Kidney tubule cell (primary cell): Measurements from ENCODE around the gene NGRN.

Experiments
- DNase-seq: peaks from one replicate; pipeline ENCODE4 v3.0.0-alpha.2; 2018; ENCODE audit warnings: low spot score

NGRN gene

DNA sequence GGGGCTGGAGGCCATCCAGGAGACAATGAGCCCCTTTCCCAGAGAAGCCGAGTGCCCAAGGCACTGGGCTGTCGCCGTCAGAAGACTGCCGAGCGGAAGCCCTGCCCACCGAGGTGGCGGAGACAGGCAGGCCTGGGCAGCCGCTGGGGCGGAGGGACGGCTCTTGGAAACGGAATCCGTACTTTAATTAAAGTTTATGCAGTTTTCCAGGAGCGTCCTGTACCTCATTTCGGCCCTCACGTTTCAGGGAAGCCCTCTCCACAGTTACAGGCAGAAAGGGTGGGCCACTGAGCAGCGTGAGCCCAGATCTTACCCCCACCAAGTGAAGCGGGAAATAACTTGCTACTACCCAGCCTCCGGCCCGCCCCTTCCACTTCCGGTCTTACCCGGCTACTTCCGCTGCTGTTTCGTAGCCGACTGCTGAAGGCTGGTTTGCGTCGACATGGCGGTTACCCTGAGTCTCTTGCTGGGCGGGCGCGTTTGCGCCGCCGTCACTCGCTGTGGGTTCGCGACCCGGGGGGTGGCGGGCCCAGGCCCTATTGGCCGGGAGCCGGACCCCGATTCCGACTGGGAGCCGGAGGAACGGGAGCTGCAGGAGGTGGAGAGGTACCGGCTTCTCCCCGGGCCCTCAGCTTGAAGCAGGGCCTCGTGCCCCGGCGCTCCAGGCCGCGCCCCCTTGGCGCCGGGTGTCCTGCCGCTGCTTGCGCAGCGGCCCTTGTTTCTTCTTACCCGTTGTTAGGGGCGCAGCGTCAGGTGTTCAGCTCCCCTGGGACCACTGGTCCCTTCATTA is at the start of gene NGRN:
Gene NGRN, plus strand, starts transcription at position 402 of the 790 bp plus-strand sequence. Its CDS starts 41 bp downstream, at position 443.
- peak; percentile 93 for DNase-seq

- DNase-seq: no peak
Observed at GRCh38 chr15:90217671-90218394, 47.6 kb upstream of the NGRN start.

GRCh38 chr15:90219421-90220141 is 45.9 kb upstream of the NGRN start:
- DNase-seq: no peak

DNA sequence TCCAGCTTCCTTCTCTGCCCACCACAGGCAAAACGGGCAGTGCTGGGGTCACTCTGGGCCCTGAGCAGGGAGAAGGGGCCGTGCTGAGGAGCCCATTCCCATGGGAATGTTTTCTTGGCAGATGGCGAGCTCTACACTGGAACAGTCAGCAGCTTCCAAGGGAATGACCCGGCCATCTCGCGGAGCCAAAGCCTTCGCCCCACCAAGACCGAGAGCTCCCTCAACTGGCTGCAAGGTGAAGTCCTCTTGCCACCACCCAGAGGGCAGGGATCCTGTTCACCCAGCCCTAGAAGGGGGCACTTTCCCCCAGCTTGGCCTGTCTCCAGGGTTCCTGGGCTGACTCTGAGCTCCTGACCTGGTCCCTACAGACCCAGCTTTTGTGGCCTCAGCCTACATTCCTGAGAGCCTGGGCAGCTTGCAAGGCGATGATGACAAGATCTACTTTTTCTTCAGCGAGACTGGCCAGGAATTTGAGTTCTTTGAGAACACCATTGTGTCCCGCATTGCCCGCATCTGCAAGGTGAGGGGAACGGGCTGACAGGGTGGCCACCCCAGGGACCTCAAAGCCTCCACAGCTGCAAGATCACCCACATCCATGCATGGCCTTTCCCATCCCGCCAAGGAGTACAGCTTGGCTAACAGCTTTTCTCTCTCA is 44.1 kb upstream of the NGRN start:
- peak; percentile 83 for DNase-seq

DNA sequence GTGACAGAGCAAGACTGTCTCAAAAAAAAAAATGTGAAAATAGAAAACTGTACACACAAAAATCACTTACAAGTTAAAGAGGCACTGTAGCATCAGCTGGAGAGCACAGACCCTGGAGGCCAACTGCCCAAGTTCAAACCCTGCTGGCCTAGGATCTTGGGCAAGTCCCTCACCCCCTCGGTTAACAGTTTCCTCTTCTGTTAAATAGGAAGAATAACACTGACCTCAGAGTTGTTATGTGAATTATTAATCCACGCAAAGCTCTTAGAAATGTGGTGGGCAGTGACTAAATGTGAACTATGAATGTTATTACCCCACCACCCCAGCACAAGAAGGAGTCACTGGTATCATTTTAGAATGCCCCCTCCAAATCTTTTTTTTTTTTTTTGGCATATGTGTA is 42.9 kb upstream of the NGRN start:
- DNase-seq: peak; percentile 60

- DNase-seq: no peak
Observed at GRCh38 chr15:90223441-90224165, 41.9 kb upstream of the NGRN start.

GRCh38 chr15:90225047-90225446 is 40.4 kb upstream of the NGRN start:
- no peak for DNase-seq

DNA sequence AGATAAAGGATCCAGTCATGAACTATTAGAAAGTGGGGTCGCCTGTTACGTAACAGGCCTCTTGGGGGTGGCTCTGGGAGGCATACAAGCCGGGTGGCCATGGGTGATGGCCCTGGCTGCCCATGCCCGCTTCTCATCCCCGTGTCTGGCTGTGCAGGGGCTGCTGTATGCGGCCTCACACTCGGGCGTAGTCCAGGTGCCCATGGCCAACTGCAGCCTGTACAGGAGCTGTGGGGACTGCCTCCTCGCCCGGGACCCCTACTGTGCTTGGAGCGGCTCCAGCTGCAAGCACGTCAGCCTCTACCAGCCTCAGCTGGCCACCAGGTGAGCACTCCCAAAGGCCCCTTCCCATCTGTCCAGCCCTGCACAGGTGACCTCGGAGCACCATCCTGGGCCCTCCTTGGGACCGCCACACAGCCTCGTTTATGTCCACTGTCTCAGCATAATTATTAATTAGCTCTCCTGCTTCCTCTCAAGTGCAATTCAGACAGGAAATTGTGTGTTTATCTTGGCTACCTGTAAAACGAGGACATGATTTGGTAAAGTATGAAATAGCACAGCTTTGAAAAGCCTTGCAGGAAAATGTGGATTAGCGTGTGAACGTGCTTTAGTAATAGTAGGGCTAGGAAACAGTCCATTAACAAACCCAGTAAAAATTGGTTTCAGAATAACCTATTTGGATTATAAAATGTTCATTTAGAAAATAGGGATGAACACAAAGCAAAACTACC is 39.8 kb upstream of the NGRN start:
- no peak for DNase-seq

GRCh38 chr15:90227336-90227735 is 38.1 kb upstream of the NGRN start:
- no peak for DNase-seq

- no peak for DNase-seq
Observed at GRCh38 chr15:90227816-90228772, 37.4 kb upstream of the NGRN start.

- DNase-seq: no peak
Observed at GRCh38 chr15:90228960-90229359, 36.5 kb upstream of the NGRN start.

DNA sequence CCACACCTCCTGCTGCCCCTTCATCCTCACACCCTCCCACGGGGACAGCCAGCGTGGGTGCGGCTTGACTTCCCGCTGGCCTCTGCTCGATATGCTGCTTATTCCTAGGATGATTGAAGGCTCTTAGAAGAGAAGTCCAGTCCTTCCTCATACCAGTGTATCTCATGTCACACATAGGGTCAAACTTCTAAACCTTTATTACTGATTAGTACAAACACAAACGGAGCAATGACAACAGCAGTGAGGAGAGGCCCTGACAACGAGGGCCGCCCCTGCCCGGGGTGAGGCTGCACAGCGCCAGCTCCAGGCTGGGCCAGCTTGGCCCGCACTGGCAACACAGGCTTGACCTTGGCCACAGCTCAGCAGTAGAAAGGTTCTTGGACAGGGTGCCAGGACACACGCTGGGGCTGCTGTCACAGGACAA is 35.4 kb upstream of the NGRN start:
- DNase-seq: peak; percentile 67

GRCh38 chr15:90230610-90231009 is 34.9 kb upstream of the NGRN start:
- no peak for DNase-seq

- no peak for DNase-seq
Observed at GRCh38 chr15:90231028-90232017, 34.1 kb upstream of the NGRN start.

GRCh38 chr15:90232196-90232595 is 33.3 kb upstream of the NGRN start:
- peak; percentile 67 for DNase-seq

GRCh38 chr15:90232941-90233386 is 32.5 kb upstream of the NGRN start:
- DNase-seq: no peak

DNA sequence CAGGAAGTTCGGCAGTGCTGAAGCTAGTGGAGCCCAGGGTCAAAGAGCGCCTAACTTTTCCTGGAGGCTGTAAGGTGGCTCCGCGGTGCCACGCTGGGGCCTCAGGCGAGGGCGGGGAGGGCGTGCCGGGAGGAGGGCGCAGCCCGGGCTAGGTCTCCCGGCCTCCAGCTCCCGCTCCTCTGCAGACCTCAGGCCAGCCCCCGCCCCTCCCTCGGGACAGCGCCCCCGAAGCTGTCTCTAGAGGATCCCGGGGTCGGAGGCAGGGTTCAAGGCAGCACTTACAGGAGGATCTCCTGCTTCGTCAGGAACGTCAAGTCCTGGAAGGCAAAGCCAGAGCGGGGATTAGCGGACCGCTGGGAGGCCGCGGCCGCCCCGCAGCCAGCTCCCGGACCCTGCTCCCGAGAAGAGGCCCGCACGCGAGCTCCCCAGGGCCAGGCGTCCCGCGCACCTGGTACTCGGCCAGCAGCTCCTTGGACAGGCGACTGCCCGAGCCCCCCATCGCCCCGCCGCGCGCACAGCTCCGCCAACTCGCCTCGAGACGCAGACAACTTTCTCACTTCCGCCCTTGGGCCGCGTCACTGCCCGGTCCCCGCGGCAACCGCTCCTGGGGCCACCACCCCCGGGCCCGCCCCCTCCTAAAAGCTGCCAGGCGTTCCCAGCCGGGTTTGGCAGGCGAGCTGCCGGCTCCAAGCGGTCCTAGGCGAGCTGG is 31.9 kb upstream of the NGRN start, which contains the start of gene CIB1:
Gene CIB1, minus strand, starts transcription at position 555 of the 709 bp plus-strand sequence. Its CDS starts 56 bp downstream, at position 499.
- peak; percentile 98 for DNase-seq
